ENCODE results near the gene MRTFB.

GRCh38 chr16:14298374-14299122, 227.4 kb downstream of the MRTFB start:
- TF ChIP-seq SP1 (IDR thresholded peaks at IDR 0.05) (no peak), ELF4 (IDR thresholded peaks at IDR 0.05) (no peak), FOXM1 (IDR thresholded peaks at IDR 0.05; ENCODE audit: borderline replicate concordance) (no peak), BHLHE40 (IDR thresholded peaks at IDR 0.05; ENCODE audit: borderline replicate concordance) (no peak), TARDBP (IDR thresholded peaks at IDR 0.05) (no peak), SUZ12 (IDR thresholded peaks at IDR 0.05) (no peak)

All from HEK293T (cell line).